ENCODE results near the gene CROCC. TPM values are rescaled to one million over a fixed set of nuclear protein-coding genes. Genes with fewer than 3 reads are reported as not detected.
"Not testable (repeated sequence)": the region's sequence is repeated elsewhere in the genome, so short reads cannot be mapped to it uniquely, and the experiment has no call there.

The CROCC gene
- total and polyA plus RNA-seq, 4 donors = 14.7 to 58.3 (median 43.8) TPM

DNA sequence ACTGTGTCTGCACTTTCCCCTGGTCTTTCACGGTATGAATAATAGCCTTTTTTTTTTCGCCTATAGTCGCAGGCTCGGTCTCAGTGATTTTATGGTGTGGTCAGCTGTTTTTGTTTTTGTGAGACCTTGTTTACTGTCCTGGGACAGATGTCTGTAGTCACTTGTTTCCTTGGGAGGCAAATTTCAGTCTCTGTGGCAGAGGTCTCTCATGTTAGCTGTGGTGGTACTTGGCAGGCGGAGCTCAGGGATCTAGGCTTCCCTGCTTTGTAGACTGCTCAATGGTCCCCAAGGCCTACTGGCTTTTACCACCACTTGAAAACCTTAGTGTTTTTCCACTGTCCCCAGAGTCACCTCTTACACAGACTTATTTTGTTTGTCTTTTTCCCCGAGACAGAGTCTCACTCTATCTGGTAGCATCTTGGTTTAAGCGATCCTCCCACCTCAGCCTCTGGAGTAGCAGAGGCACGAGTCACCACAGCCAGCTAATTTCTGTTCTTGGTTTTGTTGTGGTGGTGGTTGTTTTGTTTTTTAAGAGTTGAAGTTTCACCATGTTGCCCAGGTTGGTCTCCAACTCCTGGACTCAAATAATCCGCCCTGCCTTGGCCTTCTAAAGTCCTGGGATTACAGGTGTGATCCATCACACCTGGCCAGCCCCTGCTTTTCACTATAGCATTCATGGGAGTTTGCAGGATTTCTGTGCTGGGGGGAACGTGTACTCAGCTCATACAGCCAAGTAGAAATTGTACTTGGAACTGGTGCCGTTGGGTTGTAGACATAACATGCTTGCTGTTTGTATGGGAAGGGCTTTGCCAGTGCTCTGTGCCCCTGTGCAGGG lies 15.6 kb upstream of the CROCC start:
- no peak for DNase-seq (ENCODE audit: low read depth in 4 of 6, low spot score in 6 of 6)
- peaks cover 28% of the 10 kb centered on the region for H3K4me1 ChIP-seq (ENCODE audit: control insufficient read depth, insufficient read depth, low read length)
- H3K9me3 ChIP-seq (ENCODE audit: control insufficient read depth, insufficient read depth, low read length) = no peaks in the 10 kb centered on the region
- no peak overlapping the region for H3K4me3 ChIP-seq (ENCODE audit: low read depth, low read length)
- H3K27ac ChIP-seq (ENCODE audit: low read depth, low read length) = peak overlapping the region; percentile 99
- 58% methylated on average over 11 of the region's 11 CpGs for WGBS (ENCODE audit: insufficient coverage)
- H3K36me3 ChIP-seq (ENCODE audit: control insufficient read depth, insufficient read depth, low read length) = no peaks in the 10 kb centered on the region
- no peaks in the 10 kb centered on the region for H3K27me3 ChIP-seq (ENCODE audit: control insufficient read depth, insufficient read depth, low read length)

DNA sequence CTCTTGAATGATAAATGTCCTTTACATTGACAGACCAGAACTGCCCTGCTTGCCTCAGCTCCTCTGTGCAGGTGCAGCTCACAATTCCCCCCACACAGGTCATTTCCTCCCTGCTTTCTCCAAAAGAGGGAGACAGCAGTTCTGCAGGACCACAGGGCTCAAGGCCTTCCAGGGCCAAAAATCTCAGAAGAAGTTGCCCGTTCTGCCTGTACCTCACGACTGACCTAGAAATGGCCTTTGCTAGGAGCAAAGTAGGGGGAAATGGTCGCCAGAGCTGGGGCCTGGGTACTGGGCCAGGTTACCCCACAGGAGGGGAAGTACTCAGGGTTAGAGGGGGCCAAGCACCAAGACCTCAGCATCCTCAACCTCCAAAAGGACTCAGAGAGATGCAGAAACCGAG lies 14.9 kb upstream of the CROCC start:
- 93% methylated on average over 4 of the region's 4 CpGs for WGBS (ENCODE audit: insufficient coverage)

DNA sequence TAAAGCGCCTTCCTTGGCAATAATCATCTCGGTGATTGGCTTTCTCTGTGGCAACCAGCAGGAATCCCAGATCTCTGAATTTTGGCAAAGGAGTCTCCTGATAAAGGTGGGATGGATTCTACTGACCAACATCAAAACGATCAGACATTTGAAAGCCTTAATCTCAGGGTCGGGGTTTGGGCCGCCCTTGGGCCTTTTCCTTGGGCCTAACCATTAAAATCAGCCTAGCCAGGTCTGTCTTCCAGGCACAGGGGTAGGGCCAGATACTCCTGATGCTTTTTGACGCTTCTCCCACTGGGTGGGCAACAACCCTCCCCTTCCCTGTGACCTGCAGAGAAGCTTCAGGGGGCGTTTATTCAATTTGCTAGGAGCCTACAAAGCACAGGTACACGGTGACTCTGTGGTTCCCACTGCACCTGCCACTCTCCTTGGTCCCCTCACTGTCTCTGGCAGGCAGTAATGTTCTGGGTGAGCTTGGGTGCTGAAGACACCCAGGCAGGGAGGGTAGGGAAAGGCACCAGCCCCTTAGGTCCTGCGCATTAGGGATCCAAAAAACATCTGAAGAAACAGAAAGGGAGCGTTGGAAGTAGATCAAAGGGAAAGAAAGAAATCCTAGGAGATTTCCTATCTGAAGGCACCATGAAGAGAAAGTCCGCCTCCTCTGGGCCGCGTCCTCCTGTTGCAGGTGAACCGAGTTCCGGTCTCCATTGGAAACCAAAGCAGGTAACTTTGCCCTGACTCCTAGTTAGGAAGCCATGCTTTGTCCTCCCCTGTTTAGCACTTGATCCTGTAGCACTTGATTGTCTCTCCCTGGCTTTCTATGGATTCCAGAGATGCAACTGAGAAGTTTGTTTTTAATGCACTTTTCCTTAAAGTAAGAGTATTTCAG lies 13.6 kb upstream of the CROCC start:
- 85% methylated on average over 14 of the region's 15 CpGs for WGBS (ENCODE audit: insufficient coverage)
- Histone ChIP-seq H3K9me3 (ENCODE audit: control insufficient read depth, insufficient read depth, low read length) (no peaks in the 10 kb centered on the region), H3K4me1 (ENCODE audit: control insufficient read depth, insufficient read depth, low read length) (peaks cover 35% of the 10 kb centered on the region), H3K27me3 (ENCODE audit: control insufficient read depth, insufficient read depth, low read length) (no peaks in the 10 kb centered on the region), H3K4me3 (ENCODE audit: low read depth, low read length) (no peak overlapping the region), H3K27ac (ENCODE audit: low read depth, low read length) (no peak overlapping the region), H3K36me3 (ENCODE audit: control insufficient read depth, insufficient read depth, low read length) (no peaks in the 10 kb centered on the region)
- no peak for DNase-seq (ENCODE audit: low read depth in 4 of 6, low spot score in 6 of 6)

More for the DNA sequence above, 14.9 kb upstream of the CROCC start:
- DNase-seq (ENCODE audit: low read depth in 4 of 6, low spot score in 6 of 6) = no peak
- peaks cover 28% of the 10 kb centered on the region for H3K4me1 ChIP-seq (ENCODE audit: control insufficient read depth, insufficient read depth, low read length)
- peak overlapping the region; percentile 19 for H3K27ac ChIP-seq (ENCODE audit: low read depth, low read length)
- no peaks in the 10 kb centered on the region for H3K27me3 ChIP-seq (ENCODE audit: control insufficient read depth, insufficient read depth, low read length)
- H3K36me3 ChIP-seq (ENCODE audit: control insufficient read depth, insufficient read depth, low read length) = no peaks in the 10 kb centered on the region
- no peak overlapping the region for H3K4me3 ChIP-seq (ENCODE audit: low read depth, low read length)
- H3K9me3 ChIP-seq (ENCODE audit: control insufficient read depth, insufficient read depth, low read length) = no peaks in the 10 kb centered on the region

DNA sequence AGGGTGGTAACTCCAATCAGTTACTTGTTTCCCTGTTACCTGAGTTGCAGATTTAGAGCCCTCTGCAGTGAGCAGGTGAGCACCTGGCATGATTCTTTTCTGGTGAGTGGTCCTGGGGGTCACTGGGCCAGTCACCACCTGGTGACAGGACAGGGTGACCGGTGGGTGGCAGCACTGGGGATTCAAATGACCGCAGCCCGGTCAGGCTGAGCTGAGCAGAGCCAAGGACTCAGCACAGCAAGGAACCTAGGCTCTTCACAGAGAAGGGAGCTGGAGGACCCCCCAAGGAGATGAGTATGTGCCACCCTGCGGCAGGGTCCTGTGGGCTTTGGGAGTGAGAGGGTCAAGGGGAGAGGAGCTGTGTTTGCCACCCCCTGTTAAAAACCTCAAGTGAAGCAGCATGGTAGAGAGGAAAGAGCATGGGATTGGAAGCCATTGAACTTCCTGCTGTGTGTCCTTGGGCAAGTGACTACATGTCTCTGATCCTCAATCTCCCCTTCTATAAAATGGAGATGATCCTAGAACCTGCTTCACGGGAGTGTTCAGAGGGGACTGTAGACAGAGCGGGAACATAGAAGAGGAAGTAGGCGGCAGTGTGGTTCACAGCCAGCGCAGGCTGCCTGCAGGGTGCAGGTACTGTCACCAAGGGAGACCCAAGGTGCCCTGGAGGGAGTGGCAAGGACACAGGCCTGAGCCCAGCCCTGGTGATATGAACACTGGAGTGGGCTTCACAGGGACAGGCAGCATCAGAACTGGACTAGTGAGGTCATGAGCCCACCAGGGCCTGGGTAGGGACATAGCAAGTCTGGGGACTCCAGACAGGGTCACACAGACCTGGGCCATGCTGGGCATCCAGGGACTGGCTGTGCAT lies 9.6 kb upstream of the CROCC start:
- H3K36me3 ChIP-seq (ENCODE audit: control insufficient read depth, insufficient read depth, low read length); DNase-seq (ENCODE audit: low read depth in 4 of 6, low spot score in 6 of 6); H3K4me3 ChIP-seq (ENCODE audit: low read depth, low read length); H3K27me3 ChIP-seq (ENCODE audit: control insufficient read depth, insufficient read depth, low read length); H3K27ac ChIP-seq (ENCODE audit: low read depth, low read length); H3K9me3 ChIP-seq (ENCODE audit: control insufficient read depth, insufficient read depth, low read length): not testable (repeated sequence)
- peaks cover 31% of the 10 kb centered on the region for H3K4me1 ChIP-seq (ENCODE audit: control insufficient read depth, insufficient read depth, low read length)
- WGBS (ENCODE audit: insufficient coverage) = 83% methylated on average over 8 of the region's 8 CpGs

DNA sequence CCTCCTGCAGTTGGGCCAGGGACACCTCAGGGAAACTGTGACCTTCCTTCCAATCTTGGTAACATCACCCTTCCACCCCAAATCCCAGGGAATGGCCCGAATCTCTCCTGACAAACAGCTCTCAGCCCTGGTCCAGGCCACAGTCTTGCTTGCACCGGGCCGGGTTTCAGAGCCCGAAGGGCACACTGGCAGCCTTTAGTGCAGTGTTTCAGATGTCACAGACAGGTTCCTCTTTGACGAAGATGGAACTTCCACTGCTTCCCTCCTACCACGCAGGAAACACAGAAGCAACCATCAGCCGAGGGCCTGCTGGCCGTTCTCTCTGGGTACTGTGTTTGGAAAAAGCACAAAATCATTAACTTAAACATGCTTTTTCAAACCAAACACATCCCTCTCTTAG lies 9.0 kb upstream of the CROCC start:
- H3K4me3 ChIP-seq (ENCODE audit: low read depth, low read length); H3K27ac ChIP-seq (ENCODE audit: low read depth, low read length); H3K27me3 ChIP-seq (ENCODE audit: control insufficient read depth, insufficient read depth, low read length); DNase-seq (ENCODE audit: low read depth in 4 of 6, low spot score in 6 of 6); H3K36me3 ChIP-seq (ENCODE audit: control insufficient read depth, insufficient read depth, low read length); H3K9me3 ChIP-seq (ENCODE audit: control insufficient read depth, insufficient read depth, low read length): not testable (repeated sequence)
- H3K4me1 ChIP-seq (ENCODE audit: control insufficient read depth, insufficient read depth, low read length) = peaks cover 31% of the 10 kb centered on the region
- 91% methylated on average over 7 of the region's 8 CpGs for WGBS (ENCODE audit: insufficient coverage)

DNA sequence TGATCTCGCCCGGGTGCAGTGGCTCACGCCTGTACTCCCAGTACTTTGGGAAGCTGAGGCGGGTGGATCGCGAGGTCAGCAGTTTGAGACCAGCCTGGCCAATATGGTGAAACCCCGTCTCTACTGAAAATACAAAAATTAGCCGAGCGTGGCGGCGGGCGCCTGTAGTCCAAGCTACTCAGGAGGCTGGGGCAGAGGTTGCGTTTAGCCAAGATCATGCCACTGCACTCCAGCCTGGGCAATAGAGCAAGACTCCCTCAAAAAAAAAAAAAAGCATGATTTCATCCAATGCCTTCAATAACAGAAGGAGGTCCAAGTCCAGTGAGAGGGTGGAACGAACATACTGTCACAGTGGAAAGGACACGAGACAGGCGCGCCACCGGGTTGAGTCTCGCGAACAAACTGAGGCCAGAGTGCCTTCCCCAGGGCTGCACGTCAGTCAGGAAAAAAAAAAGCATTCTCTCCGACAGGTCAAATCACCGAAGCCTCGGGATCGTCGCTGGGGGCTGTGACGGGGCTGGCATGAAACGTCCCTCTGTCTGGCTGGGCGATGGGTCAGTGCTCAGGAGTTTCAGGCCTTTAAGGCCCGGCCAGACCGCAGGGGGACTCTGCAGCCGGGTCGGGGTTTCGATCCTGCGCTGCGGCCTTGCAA lies 8.4 kb upstream of the CROCC start:
- no peak for DNase-seq (ENCODE audit: low read depth in 4 of 6, low spot score in 6 of 6)
- Histone ChIP-seq H3K9me3 (ENCODE audit: control insufficient read depth, insufficient read depth, low read length) (no peaks in the 10 kb centered on the region), H3K27ac (ENCODE audit: low read depth, low read length) (peak overlapping the region; percentile 92), H3K4me1 (ENCODE audit: control insufficient read depth, insufficient read depth, low read length) (peaks cover 31% of the 10 kb centered on the region), H3K36me3 (ENCODE audit: control insufficient read depth, insufficient read depth, low read length) (no peaks in the 10 kb centered on the region), H3K27me3 (ENCODE audit: control insufficient read depth, insufficient read depth, low read length) (no peaks in the 10 kb centered on the region), H3K4me3 (ENCODE audit: low read depth, low read length) (peak overlapping the region; percentile 75)
- WGBS (ENCODE audit: insufficient coverage) = 47% methylated on average over 36 of the region's 36 CpGs

DNA sequence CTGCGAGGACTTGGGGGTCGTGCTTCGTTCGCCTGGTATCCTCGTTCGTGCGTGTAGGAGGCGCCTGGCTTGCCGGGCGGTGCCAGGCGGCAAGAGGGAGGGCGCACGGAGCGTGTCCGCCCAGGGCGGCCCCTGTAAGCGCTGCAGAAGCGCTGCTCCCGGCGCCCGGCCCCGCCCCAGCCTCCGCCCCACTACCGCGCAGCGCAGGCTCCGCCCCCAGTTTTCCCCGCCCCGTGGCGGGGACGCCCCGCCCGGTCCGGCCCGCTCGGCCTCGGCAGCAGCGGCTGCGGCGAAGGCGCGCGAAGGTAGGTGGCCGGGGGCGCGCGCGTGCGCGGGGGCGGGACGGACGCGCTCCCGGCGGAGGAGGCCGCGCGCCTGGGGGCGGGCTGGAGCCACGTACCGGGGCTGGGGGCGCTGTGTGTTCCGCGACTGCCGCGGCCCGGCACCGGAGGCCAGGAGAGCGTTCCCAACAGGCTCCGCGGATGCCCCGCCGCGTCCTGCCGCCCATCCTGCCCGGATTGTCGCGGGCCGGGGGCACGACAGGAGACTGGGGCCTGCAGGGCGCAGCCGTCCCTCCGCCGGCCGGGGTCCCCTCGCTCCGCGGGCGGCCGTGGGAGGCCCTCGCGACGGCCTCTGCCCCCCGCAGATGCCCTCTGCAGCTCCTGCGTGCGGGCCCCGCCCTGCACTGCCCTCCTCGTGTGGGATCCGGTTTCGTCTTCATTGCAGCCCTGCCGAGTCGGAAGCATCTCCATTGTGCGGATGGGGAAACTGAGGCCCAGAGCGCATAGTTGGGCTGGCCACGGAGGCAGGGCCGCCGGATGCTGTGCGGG lies 7.7 kb upstream of the CROCC start:
- Histone ChIP-seq H3K27ac (ENCODE audit: low read depth, low read length) (peak overlapping the region; percentile 92), H3K4me3 (ENCODE audit: low read depth, low read length) (peak overlapping the region; percentile 75), H3K4me1 (ENCODE audit: control insufficient read depth, insufficient read depth, low read length) (peaks cover 31% of the 10 kb centered on the region), H3K36me3 (ENCODE audit: control insufficient read depth, insufficient read depth, low read length) (no peaks in the 10 kb centered on the region), H3K27me3 (ENCODE audit: control insufficient read depth, insufficient read depth, low read length) (no peaks in the 10 kb centered on the region), H3K9me3 (ENCODE audit: control insufficient read depth, insufficient read depth, low read length) (no peaks in the 10 kb centered on the region)
- peak; percentile 72 to 99 (median 98) for DNase-seq (ENCODE audit: low read depth in 4 of 6, low spot score in 6 of 6)
- WGBS (ENCODE audit: insufficient coverage) = under 1% methylated on average over 109 of the region's 109 CpGs

DNA sequence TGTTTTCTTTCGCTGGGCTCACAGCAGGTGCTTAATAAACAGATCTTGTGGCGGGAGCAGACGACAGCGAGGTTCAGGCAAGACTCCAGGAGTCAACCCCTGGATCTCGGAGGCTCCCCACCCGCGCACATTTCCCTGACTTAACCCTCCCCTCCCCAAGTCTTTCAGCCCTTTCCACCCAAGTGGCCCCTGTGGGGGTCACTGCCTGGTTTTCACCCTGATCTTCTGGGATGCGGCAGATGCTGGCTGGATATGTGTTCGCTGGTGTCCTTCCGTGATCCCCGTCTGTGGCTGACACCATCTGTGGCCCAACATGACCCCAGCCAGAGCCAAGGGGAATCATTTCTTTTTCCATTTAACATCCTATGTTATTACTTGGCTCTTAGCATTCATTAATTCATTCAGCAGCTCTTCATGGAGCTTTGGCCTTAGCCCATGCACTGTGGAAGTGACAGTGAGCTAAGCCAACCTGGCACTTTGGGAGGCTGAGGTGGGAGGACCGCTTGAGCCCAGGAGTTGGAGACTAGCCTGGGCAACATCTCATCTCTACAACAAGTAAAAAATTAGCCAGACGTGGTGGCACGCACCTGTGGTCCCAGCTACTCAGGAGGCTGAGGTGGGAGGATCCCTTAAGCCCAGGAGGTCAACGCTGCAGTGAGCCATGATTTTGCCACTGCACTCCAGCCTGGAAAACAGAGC lies 6.7 kb upstream of the CROCC start:
- DNase-seq (ENCODE audit: low read depth in 4 of 6, low spot score in 6 of 6) = peak in 1 of 6 donors; percentile 14
- H3K27ac ChIP-seq (ENCODE audit: low read depth, low read length); H3K36me3 ChIP-seq (ENCODE audit: control insufficient read depth, insufficient read depth, low read length); H3K9me3 ChIP-seq (ENCODE audit: control insufficient read depth, insufficient read depth, low read length); H3K27me3 ChIP-seq (ENCODE audit: control insufficient read depth, insufficient read depth, low read length); H3K4me3 ChIP-seq (ENCODE audit: low read depth, low read length): not testable (repeated sequence)
- H3K4me1 ChIP-seq (ENCODE audit: control insufficient read depth, insufficient read depth, low read length) = peaks cover 31% of the 10 kb centered on the region
- 42% methylated on average over 15 of the region's 15 CpGs for WGBS (ENCODE audit: insufficient coverage)
